ENCODE measurements around the gene TSG101. TPM values are rescaled to one million over a fixed set of nuclear protein-coding genes. Genes with fewer than 3 reads are reported as not detected.

TSG101 gene
- total and polyA plus RNA-seq, 2 experiments from 2014 or later = 59.4 to 102 TPM

DNA sequence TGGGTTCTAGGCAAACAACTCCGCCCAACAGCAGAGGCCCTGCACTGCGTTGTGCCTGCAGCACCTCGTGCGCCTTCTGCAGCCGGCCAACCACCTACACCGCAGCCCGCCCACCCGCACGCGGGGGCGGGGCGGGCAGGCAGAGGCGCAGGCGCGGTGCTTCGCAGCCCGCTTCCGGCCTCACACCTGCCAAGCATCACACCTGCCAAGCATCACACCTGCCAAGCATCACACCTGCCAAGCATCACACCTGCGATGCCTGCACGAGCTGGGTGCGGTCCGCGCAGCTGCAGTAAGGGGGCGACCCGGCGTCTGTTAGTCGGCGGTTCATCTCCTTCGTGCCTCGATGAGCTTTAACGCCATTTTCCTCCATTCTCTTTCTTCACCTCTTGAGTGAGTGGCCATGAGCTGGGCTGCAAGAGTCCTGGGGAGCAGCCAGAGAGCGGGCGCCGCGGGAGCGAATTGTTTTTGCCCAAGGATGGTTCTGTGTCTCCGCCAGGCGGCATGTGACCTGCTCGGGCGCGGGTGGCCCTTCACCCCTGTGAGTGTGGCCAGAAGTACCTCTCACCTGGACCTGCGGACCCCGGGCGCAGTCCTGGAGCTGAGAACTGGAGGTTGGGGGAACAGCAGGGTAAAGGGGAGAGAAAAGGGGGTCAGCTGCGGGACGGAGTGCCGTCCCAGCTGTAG is 70.9 kb downstream of the TSG101 start, which contains the start of gene LDHAL6A:
TSS of gene LDHAL6A (plus strand) at position 171 of the 687 bp plus-strand sequence. CDS start 825 bp downstream, outside the sequence.
- peaks cover 2% of the 10 kb centered on the region for H3K27me3 Mint-ChIP-seq (ENCODE audit: insufficient read depth, low read depth, poor library complexity)
- Histone ChIP-seq H4K20me1 (replicated peaks; ENCODE audit: insufficient read depth) (no peaks in the 10 kb centered on the region), H2AFZ (peak within 1 kb of the TSS; percentile 94), H3F3A (replicated peaks; ENCODE audit: low read depth) (no peaks in the 10 kb centered on the region), H3K27me3 (ENCODE audit: insufficient read depth) (peaks cover 6% of the 10 kb centered on the region; the same call in 1 of the 2 replicates), H3K36me3 (ENCODE audit: insufficient read depth) (no peaks in the 10 kb centered on the region), H3K4me2 (no peak within 1 kb of the TSS), H3K9me2 (ENCODE audit: insufficient read depth) (no peaks in the 10 kb centered on the region), H3K27ac (ENCODE audit: low read depth) (no peak within 1 kb of the TSS), H3K79me2 (replicated peaks; ENCODE audit: insufficient read depth) (no peaks in the 10 kb centered on the region), H3K4me3 (no peak within 1 kb of the TSS), H3K4me1 (ENCODE audit: insufficient read depth) (no peaks in the 10 kb centered on the region)
- TF ChIP-seq, protein P1, sequence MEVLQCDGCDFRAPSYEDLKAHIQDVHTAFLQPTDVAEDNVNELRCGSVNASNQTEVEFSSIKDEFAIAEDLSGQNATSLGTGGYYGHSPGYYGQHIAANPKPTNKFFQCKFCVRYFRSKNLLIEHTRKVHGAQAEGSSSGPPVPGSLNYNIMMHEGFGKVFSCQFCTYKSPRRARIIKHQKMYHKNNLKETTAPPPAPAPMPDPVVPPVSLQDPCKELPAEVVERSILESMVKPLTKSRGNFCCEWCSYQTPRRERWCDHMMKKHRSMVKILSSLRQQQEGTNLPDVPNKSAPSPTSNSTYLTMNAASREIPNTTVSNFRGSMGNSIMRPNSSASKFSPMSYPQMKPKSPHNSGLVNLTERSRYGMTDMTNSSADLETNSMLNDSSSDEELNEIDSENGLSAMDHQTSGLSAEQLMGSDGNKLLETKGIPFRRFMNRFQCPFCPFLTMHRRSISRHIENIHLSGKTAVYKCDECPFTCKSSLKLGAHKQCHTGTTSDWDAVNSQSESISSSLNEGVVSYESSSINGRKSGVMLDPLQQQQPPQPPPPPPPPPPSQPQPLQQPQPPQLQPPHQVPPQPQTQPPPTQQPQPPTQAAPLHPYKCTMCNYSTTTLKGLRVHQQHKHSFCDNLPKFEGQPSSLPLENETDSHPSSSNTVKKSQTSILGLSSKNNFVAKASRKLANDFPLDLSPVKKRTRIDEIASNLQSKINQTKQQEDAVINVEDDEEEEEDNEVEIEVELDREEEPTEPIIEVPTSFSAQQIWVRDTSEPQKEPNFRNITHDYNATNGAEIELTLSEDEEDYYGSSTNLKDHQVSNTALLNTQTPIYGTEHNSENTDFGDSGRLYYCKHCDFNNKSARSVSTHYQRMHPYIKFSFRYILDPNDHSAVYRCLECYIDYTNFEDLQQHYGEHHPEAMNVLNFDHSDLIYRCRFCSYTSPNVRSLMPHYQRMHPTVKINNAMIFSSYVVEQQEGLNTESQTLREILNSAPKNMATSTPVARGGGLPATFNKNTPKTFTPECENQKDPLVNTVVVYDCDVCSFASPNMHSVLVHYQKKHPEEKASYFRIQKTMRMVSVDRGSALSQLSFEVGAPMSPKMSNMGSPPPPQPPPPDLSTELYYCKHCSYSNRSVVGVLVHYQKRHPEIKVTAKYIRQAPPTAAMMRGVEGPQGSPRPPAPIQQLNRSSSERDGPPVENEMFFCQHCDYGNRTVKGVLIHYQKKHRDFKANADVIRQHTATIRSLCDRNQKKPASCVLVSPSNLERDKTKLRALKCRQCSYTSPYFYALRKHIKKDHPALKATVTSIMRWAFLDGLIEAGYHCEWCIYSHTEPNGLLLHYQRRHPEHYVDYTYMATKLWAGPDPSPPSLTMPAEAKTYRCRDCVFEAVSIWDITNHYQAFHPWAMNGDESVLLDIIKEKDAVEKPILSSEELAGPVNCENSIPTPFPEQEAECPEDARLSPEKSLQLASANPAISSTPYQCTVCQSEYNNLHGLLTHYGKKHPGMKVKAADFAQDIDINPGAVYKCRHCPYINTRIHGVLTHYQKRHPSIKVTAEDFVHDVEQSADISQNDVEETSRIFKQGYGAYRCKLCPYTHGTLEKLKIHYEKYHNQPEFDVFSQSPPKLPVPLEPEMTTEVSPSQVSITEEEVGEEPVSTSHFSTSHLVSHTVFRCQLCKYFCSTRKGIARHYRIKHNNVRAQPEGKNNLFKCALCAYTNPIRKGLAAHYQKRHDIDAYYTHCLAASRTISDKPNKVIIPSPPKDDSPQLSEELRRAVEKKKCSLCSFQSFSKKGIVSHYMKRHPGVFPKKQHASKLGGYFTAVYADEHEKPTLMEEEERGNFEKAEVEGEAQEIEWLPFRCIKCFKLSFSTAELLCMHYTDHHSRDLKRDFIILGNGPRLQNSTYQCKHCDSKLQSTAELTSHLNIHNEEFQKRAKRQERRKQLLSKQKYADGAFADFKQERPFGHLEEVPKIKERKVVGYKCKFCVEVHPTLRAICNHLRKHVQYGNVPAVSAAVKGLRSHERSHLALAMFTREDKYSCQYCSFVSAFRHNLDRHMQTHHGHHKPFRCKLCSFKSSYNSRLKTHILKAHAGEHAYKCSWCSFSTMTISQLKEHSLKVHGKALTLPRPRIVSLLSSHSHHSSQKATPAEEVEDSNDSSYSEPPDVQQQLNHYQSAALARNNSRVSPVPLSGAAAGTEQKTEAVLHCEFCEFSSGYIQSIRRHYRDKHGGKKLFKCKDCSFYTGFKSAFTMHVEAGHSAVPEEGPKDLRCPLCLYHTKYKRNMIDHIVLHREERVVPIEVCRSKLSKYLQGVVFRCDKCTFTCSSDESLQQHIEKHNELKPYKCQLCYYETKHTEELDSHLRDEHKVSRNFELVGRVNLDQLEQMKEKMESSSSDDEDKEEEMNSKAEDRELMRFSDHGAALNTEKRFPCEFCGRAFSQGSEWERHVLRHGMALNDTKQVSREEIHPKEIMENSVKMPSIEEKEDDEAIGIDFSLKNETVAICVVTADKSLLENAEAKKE (CRISPR knock-in tag; IDR thresholded peaks at IDR 0.05) = no peak
- peak in 1 of 2 experiments; percentile 24; a peak in 3 of 4 replicates for TF ChIP-seq CTCF (conservative IDR thresholded peaks at IDR 0.05; ENCODE audit: low read depth in 2 of 2)
- no peak within 1 kb of the TSS for H3K27ac Mint-ChIP-seq
- no peaks in the 10 kb centered on the region for H3K4me1 Mint-ChIP-seq
- no peak within 1 kb of the TSS for H3K4me3 Mint-ChIP-seq
- no peaks in the 10 kb centered on the region for H3K9me3 Mint-ChIP-seq
- ATAC-seq (peak; percentile 86), DNase-seq (ENCODE audit: low spot score) (peak; percentile 50)
- no peaks in the 10 kb centered on the region for H3K36me3 Mint-ChIP-seq (ENCODE audit: low read depth)
